Measurements from ENCODE around the gene SUMO3.

- TF ChIP-seq NFYB (IDR thresholded peaks at IDR 0.05; ENCODE audit: insufficient read depth, low read depth, low read length) (no peak), REST (IDR thresholded peaks at IDR 0.05; ENCODE audit: low read depth, low read length) (no peak), NBN (IDR thresholded peaks at IDR 0.05) (no peak), E2F4 (IDR thresholded peaks at IDR 0.05; ENCODE audit: low read depth, low read length) (no peak), HDGF (IDR thresholded peaks at IDR 0.05) (no peak), TAF1 (IDR thresholded peaks at IDR 0.05; ENCODE audit: borderline replicate concordance, low read depth, low read length) (no peak), CTCF (IDR thresholded peaks at IDR 0.05 in 2 of 3, conservative IDR thresholded peaks at IDR 0.05 in 1 of 3; ENCODE audit: control insufficient read depth in 2 of 3, extremely low read depth in 1 of 3, insufficient read depth in 1 of 3, low read depth in 3 of 3, low read length in 3 of 3) (no peak), RFX5 (IDR thresholded peaks at IDR 0.05; ENCODE audit: low read depth, low read length) (no peak), SMARCA5 (IDR thresholded peaks at IDR 0.05) (no peak), CHD4 (IDR thresholded peaks at IDR 0.05) (no peak)
Observed at GRCh38 chr21:44803651-44804050, 14.2 kb downstream of the SUMO3 start.
